ENCODE measurements around the gene CHRNA3.

Gene CHRNA3

DNA sequence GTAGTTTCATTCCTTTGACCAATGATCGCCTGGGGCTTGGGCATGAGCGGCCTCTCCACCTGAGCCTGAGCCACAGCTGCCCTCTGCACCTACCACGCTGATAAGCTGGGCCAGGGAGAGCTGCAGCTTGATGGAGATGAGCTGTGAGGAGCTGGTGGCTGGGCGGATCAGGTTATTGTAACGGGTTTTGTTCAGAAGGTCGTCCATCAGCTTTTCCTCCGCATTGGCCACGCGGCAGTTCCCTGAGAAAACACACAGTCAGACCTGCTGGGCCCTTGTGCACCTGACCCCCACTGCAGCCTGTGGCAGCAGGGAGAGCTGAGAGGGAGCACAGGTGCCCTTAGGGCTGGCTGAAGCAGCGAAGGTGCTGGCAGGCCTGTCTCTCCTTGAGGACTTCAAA, 14.6 kb upstream of the CHRNA3 start:
- no peak for DNase-seq

DNA sequence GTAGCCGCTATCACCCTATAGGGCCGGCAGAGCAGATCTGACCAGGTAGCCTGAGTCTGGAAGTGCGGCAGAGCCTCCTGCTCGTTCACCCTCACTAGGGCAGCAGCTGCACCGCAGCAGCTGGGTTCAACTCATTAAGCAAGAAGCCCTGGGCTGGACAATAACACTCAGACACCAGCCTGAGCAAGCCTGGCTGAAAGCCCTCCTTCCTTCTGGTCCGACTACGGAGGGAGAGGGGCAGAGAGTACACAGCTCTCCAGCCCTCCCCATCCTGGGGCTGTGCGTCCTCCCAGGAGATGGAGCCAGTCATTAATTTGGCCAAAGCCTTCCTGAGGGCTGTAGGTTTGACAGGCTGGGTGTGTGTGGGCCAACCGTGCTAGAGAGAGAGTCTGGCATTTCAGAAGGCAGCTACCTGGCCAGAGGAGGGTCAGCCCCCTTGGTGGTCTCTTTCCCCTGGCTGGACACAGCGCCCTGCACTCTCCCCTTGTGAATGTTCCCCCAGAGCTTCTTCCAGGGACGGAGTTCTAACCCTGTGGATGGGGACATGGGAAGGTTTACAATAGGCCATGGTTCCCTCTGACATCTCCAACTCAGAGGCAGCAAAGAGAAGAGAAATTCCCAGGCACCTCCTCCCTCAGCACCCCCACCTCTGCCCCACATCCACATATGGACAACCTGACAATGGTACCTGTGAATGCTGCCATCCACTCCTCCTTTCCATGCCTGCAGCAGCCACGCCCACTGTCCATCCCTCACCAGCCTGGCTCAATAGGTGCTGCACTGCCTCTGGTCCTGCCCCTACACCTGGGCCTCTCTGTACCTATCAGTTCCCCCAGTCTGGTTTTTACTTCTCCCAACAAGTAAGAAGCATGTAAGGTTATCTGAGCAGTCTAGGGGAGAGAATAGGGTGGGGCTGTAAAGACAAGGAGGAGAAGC, 13.7 kb upstream of the CHRNA3 start:
- DNase-seq, result no peak

DNA sequence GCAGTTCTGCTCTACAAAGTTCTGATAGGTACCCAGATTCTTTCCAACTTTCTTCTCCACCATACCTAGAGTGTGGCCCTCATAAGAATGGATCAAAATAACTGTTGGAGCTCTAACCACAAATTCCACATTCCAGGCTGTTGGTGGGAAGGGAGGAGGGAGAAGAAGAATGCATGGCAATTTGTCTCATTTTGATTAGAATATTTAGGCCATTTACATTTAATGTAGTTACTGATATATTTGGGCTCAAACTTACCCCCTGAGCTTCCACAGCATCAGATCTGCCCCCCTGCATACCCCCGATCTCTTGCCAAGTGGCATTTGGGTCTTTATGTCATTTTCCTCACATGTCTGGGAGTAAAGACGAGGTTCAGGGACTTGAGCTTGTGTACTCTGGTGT, 12.6 kb upstream of the CHRNA3 start:
- no peak for DNase-seq

DNA sequence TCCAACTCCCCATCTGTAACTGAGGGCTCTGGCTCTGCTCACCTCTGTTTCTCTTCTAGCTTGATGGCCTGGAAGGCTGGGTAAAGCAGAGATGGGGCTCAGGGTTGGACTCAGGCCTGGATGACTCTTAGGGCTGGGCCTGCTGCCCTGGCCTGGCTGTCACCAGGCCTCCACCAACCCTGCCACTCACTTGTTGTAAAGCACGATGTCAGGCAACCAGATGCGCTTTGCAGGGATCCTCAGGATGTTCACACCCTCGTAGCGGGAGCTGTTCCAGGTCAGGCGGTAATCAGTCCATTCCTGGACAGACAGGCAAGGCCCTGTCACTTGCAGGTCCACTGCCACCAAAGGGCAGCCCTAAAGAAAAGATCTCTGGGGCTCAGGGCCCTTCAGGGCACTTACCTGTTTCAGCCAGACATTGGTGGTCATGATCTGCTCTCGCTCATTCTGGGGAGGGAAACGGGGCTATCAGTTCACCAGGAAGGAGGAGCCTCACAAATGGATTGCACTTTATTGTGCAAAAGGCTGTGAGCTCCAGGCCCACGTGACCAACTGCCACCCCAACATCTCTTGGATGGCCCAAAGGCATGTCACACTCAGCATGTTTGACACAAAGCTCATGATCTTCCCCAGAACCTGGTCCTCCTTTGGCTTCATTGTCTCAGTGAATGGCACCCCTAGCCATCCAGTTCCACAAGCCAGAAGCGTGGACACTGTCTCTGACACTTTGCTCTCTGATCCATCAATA, 10.3 kb upstream of the CHRNA3 start:
- DNase-seq, result no peak

DNA sequence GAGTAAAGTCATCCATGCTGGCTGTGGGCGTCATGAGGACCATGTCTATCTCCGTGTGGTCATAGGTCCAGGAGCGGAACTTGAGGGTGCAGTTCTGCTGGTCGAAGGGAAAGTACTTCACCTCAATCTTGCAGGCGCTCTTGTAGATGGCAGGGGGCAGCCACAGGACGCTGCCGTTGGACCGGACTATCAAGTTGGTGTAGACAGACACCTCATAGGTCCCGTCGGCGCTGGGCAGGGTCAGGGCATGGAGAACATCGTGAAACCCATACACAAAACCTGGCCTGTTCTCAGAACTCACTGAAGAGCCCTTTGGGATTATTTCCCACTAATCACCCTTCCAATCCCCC, 8.9 kb upstream of the CHRNA3 start:
- no peak for DNase-seq

DNA sequence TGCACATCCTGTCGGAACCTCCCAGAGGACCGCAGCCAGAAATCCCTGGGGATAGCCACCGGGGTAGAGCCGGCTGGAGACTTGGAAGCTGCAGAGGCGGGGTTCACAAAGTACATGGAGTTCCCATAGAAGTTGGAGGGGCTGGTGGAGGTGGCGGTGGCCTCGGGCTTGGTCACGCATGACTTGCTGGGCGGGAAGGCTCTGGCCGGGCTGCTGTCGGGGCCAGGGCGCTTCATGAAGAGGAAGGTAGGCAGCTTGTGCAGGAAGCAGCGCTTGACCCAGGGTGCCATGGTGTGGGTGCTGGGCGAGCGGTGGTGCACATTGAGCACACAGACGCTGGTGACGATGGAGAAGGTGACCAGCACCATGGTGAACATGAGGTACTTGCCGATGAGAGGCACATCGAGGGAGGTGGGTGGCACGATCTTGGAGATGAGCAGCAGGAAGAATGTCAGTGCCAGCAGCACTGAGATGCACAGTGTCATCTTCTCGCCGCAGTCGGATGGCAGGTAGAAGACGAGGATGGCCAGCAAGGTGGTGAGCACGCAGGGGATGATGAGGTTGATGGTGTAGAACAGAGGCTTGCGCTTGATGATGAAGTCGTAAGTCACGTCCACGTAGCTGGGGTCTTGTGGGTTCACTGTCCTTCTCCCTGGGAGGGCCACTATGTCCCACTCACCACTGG, 8.4 kb upstream of the CHRNA3 start:
- DNase-seq, result no peak

DNA sequence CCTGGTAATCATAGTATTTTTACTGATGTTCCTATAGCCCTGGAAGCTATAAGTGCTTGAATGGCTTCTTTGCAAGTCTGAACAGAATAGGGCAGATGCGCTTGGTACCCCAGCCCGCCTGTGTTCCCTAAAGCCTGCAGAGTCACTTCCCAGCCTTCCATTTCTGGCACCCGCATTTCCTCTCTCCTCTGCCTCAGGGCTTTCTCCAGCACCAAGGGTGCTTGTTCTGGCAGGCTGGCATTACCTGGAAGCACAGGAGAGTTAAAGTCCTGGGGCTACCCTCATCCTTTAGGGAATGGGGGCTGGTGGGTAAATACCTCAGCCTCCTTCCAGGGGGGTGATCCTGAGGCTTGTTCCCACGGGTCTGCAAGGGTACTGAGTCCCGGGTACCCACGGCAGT, 7.4 kb upstream of the CHRNA3 start:
- no peak for DNase-seq

DNA sequence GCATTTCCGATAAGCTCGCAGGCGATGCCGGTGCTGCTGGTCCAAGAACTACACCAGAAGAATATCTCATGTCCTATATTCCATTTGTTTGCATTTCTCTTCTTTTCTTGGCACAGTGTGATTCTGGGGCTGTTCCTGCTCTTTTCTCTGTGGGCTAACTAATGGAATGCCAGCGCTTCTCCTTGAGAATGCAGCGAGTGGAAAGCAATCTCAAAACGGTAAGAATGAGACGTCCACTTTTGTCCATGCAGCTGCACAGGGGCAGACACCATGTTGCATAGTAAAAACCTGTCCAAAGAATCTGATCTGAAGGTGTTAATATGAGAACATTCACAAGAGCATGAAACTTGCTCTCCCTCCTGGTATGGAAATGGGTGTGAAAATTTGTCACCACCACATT, 6.6 kb upstream of the CHRNA3 start:
- no peak for DNase-seq

DNA sequence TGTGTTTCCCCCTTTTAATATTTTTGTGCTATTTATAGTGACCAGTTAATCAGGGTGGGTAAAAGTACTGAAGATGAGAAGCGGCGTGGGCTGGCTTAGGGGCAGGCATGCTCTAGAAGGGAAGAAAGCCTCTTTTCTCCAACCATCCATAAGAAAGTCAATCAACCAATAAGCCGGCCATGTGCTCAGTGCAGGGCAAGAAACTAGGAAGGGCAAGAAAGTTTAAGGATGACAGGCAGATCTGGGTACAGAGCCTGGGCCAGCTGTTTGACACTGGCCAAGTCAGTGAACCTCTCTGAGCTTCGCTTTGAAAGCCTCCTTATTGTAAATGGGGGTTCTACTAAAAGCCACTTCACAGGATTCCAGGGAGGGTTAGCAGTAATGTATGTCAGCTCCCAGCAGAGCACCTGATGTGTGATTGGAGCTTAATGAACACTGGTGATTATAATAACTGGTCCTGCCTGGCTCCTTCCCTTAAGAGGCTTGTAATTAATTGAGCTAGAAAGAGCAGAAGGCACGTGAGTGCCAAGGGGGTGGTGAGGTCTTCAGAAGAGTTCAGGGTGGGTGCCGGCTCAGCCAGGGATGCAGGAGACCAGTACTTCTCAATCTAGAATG, 5.7 kb upstream of the CHRNA3 start:
- DNase-seq, result no peak

DNA sequence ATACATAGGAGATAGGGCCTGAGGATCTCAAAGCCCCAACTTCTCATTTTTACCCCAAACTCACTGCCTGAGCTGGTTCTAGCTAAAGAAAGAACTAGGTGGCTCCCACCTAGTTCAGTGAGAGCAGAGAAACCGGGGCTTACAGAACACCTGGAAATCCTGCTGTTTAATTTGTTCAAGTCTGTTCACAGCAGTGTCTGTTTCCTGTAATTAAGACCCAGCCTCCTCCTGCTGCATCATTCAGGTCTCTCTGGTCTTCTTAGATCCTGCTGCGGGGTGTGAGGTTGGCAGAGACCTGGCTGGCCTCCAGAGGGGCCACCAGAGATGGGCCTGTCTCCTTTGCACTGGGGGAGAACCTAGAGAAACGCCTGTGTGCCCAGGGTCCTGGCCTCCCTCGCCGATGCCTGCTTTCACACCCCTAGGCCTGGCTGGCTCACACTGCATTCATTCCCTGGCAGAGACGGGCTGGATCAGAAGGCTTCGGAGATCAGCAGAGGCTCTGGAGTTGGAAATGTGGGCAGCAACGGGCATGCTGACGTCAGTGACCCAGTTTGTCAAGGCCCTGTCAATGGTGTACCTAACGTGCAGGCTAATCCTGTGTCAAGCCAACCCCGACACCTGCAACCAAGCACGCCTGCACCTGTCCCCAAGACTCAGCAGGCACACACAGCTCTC, 4.9 kb upstream of the CHRNA3 start:
- no peak for DNase-seq

DNA sequence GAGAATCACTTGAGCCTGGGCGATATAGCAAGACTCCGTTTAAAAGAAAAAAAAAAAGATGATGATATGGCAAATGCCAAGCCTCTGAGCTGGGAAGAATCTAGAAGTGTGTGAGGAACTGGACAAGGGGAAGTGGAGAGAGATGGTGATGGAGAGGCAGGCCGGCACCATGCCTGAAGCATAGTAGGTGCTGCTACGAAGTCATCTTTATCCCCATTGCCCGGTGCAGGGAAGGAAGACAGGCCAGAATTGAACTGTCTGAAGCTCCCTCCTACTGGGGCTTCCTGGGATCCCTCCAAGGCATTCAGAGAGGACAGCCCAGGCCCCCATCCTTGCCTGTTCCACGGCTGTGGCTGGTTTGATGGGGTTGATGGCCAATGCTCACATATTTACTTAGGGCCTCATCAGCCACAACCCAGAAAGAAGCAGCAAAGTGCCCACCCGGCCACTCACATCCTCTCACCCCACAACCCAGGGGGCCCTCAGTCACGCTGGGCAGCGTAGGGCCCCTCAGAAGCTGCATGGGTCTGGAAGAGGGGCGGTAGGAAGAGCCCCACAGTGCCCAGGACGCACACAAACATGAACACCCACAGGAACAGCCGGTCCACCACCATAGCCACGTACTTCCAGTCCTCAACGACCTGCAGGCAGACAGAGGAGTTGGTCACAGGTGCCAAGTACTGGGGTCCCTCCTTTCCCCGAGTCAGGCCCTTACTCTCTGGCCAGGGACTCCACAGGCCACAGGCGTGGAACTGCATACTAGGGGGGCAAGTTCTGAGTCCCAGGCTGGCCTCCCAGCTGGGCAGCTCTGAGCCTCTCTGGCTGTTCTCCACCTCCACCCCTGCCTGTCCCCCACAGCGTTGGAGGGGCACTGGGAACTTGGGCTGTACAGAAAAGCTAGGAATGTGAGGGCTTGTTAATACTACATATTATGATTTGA, 4.1 kb upstream of the CHRNA3 start:
- DNase-seq, result no peak

DNA sequence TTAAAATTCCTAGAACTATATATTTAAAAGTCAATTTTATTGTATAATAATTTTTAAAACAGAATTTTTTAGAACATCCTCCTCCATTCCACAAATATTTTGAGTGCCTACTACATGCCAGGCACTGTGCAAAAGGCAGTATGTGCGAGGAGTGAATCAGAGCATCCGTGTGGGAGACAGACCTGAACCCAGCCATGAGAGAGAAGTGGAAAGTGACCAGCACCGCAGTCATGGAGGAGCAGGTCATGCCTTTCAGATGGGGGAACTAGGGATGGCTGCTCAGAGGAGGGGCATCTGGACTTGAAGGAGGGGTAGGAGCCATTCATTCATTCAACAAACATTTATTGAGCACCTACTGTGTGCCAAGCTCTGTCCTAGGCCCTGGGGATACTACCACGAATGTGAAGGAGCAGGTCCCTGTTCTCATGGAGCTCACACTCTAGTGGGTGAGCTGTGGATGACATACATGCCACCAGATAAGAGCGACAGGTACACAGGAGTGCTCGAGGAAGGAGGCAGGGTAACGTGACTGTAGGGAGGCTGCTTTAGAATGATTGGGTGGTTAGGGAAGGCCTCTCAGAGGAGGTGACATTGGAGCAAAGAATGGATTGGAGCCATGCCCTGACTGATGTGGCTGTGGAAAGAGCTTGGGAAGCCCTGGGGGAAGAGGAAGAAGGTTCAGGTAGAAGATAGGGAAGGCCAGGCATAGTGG, 3.1 kb upstream of the CHRNA3 start:
- DNase-seq, result no peak

DNA sequence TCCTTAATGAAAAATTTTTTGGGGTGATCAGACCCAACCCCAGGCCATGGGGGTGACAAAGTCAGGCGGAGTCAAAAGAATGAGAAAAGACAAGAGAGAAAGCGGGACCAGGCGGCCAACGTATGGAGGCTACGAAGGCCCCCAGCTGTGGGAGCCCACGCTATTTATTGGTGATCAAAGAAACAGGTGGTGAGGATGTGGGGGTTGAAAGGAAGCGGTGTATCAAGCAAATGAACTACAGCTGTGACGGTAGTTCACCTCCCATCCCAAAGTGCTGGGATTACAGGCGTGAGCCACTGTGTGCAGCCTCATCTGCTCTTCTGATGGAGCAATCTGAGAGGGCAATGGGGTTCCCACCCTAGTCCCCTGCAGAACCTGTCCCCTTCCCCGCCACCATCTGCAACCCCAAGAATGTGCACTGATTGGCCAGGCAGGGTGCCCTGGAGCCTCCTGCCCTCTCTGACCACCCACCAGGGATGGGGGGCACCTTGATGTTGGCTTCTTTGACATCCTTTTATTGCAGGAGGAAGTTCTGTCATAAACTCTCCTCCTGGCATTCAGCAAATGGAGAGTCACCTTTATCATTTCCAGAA, 1.1 kb upstream of the CHRNA3 start:
- DNase-seq, result no peak

DNA sequence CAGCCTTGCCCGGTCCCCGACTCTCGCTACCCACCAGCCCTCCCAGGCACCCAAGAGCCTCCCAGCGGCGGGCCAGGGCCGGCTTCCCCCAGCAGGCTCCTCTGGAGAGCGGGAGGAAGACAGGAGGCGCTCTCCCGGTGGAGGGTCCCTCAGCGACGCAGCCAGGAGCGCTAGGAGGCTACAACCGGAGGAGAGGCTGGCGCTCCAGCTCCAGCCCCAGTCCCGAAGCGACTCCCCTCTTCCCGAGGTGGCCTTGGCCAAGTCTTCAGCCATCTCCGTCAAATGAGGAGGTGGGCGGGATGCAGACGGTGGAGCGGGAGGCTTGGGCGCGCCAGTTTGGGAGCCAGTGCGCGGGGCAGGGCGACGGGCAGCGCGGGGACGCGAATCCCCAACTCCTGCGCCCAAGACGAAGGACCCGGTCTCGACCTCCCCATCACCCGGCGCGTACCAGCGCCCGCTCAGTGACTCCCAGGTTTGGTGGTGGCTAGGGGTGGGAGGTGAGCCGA, 722 bp downstream of the CHRNA3 start:
- DNase-seq, result no peak

DNA sequence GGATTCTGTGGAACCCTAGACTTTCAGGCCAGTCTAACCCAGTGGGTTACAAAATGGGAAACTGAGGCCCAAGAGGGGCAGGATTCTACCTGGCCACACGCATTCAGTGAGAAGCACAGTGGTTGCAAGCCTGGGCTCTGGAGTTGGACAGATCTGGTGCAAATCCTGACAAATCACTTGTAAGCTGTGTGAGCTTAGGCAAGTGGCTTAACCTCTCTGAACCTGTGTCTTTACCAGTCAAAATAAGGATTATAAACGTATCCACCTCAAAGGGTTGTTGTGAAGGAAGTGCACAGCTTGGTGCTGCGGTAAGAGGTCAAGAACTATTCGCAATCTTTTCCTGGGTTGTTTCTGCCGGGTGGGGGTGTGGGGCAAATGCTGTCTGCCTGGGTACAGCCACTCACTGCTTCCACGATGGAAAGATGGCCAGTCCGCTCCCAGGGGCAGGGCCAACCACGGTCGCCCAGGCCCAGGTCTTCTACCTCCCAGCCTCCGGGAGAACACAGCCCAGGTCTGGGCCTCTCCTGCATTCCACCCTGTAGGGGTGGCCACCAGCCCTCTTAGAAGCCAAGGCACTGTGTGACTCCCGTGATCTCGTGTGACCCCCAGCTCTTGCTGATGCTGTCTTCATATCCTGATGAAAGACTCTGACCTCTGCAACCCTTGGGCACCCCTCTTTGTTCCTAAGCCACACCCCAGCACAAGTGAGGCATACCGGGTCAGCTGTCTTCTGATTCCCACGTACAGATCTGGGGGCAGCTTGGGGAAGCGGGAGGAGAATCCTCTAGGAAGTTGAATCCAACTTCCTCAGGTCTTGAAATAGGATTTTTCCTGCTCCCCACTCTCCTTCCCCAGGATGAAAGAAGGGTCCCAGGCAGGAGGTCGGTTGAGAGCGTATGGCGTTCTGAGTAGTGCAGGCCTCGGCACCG, 1.5 kb downstream of the CHRNA3 start:
- DNase-seq, result no peak

DNA sequence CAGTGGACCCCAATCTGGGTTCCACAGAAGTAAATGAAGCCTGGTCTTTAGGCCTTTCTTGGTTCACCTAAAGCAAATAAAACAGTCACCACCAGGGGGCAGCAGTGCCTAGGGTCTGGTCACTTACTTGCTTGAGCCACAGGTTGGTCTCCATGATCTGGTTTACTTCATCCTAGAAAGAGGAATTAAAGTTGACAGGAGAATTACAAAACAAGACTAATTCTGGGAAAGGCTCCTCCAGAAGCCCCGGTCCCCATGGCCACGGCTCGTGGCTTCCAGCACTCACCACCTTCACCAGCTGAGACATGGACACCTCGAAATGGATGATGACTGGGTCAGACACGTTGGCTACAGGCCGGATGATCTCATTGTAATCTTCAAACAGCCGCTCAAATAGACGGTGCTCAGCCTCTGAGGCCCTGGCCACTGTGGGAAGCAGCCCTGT, 2.3 kb downstream of the CHRNA3 start:
- DNase-seq, result peak; percentile 55 to 68 (median 64)

DNA sequence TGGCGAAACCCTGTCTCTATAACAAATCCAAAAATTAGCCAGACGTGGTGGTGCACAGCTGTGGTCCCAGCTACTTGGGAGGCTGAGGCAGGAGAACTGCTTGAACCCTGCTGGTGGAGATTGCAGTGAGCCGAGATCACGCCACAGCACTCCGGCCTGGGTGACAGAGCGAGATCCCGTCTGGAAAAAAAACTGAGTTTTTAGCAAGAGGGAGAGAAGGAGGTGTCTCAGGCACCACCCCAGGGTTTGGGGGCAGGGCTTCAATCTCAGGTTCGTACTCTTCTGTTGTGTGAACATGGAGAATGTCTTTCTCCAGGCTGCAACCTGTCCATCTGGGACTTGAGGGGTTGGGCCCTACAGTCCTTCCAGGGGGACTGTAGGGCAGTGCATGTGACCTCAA, 2.7 kb downstream of the CHRNA3 start:
- no peak for DNase-seq

DNA sequence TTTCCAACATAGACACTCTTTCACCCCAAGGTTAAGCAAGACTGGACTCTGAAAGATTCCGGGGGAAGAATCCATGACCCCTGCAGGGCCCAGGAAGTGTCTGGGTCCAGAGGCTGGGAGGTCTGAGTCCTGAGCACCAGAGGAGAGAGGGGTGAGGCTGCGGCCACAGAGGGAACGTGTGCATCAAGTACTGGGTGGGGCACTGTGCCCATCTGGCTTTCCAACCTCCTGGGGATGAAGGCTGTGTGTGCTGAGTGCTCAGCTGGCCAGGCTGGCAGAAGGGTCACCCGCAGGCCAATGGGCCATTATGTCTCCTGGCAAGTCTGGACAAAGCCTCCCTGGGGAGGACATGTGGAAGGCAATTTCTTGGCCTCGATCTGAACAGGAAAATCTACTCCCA, 3.3 kb downstream of the CHRNA3 start:
- DNase-seq, result no peak

DNA sequence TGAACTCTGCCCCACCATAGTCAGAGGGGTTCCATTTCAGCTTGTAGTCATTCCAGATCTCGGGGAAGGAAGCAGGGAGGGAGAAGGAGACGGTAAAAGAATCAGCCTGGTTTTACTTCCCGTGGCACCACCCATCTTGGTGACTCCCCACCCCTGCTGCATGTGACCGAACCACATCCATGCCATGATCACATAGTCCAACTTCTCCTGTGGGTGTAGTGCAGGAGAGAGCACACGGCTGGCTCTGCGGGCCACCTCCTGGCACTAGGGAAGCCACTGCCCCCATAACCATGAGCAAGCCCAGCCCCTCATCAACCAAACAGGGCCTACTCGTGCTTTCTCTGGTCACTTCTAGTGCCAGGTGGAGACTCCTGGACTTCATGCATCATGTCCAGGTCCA, 3.7 kb downstream of the CHRNA3 start:
- no peak for DNase-seq

Data from activated naive CD4-positive, alpha-beta T cell (primary cell).